GM12892 (cell line): ENCODE data around the gene PDPK1.

ENCODE experiments used
- POLR2A ChIP-seq: IDR thresholded peaks from 2 replicates; pipeline ENCODE4 v1.6.1; 2011; ENCODE audit warnings: low read depth, low read length, control low read depth
- POLR2AphosphoS5 ChIP-seq: IDR thresholded peaks from 2 replicates; pipeline ENCODE4 v1.6.1; 2011; ENCODE audit warnings: low read depth, low read length, control low read depth

GRCh38 chr16:2531371-2531695, 6.5 kb upstream of the PDPK1 start, which contains the start of gene CEMP1:
- TF ChIP-seq POLR2A (no peak), POLR2AphosphoS5 (no peak)
